ENCODE results near the gene CACNA2D3.
"Not testable (repeated sequence)": the region's sequence is repeated elsewhere in the genome, so short reads cannot be mapped to it uniquely, and the experiment has no call there.

The CACNA2D3 gene

GRCh38 chr3:54378184-54378583 lies 255.8 kb downstream of the CACNA2D3 start:
- DNase-seq, result no peak

GRCh38 chr3:54384279-54384678 lies 261.9 kb downstream of the CACNA2D3 start:
- DNase-seq, result no peak

- DNase-seq, result no peak
Measured at GRCh38 chr3:54390582-54390981, 268.2 kb downstream of the CACNA2D3 start.

- DNase-seq, result no peak
Measured at GRCh38 chr3:54393150-54393549, 270.8 kb downstream of the CACNA2D3 start.

- no peak for DNase-seq
Measured at GRCh38 chr3:54408328-54408727, 286.0 kb downstream of the CACNA2D3 start.

- DNase-seq, result no peak
Measured at GRCh38 chr3:54421943-54422342, 299.6 kb downstream of the CACNA2D3 start.

GRCh38 chr3:54424292-54424691 lies 301.9 kb downstream of the CACNA2D3 start:
- no peak for DNase-seq

GRCh38 chr3:54426381-54426780 lies 304.0 kb downstream of the CACNA2D3 start:
- no peak for DNase-seq

GRCh38 chr3:54427501-54427900 lies 305.1 kb downstream of the CACNA2D3 start:
- no peak for DNase-seq

- DNase-seq, result peak; percentile 27 to 56
Measured at GRCh38 chr3:54427941-54428871, 305.9 kb downstream of the CACNA2D3 start.

GRCh38 chr3:54432975-54433374 lies 310.6 kb downstream of the CACNA2D3 start:
- no peak for DNase-seq

- DNase-seq, result no peak
Measured at GRCh38 chr3:54433846-54434245, 311.5 kb downstream of the CACNA2D3 start.

- no peak for DNase-seq
Measured at GRCh38 chr3:54434756-54435155, 312.4 kb downstream of the CACNA2D3 start.

GRCh38 chr3:54437271-54437670 lies 314.9 kb downstream of the CACNA2D3 start:
- DNase-seq, result no peak

GRCh38 chr3:54443561-54444161 lies 321.3 kb downstream of the CACNA2D3 start:
- no peak for DNase-seq

GRCh38 chr3:54445630-54446029 lies 323.3 kb downstream of the CACNA2D3 start:
- DNase-seq, result no peak

GRCh38 chr3:54447427-54447826 lies 325.1 kb downstream of the CACNA2D3 start:
- no peak for DNase-seq

GRCh38 chr3:54454806-54455205 lies 332.5 kb downstream of the CACNA2D3 start:
- no peak for DNase-seq

- DNase-seq, result no peak
Measured at GRCh38 chr3:54458357-54458756, 336.0 kb downstream of the CACNA2D3 start.

GRCh38 chr3:54464554-54464953 lies 342.2 kb downstream of the CACNA2D3 start:
- DNase-seq, result not testable (repeated sequence)

- DNase-seq, result no peak
Measured at GRCh38 chr3:54476891-54477290, 354.5 kb downstream of the CACNA2D3 start.

GRCh38 chr3:54481606-54482365 lies 359.4 kb downstream of the CACNA2D3 start:
- no peak for DNase-seq

- DNase-seq, result no peak
Measured at GRCh38 chr3:54484334-54484733, 362.0 kb downstream of the CACNA2D3 start.

Measured in inflammatory macrophage (primary cell).